SH-SY5Y (cell line): ENCODE data around the gene KMT2B.

ENCODE experiments used
- GATA2 ChIP-seq: IDR thresholded peaks from 2 replicates; pipeline ENCODE4 v1.6.1; 2011; ENCODE audit warnings: mild to moderate bottlenecking, low read depth, low read length
- GATA3 ChIP-seq: IDR thresholded peaks from 2 replicates; pipeline ENCODE4 v1.6.1; 2011; ENCODE audit warnings: low read depth, mild to moderate bottlenecking, low read length, moderate library complexity

DNA sequence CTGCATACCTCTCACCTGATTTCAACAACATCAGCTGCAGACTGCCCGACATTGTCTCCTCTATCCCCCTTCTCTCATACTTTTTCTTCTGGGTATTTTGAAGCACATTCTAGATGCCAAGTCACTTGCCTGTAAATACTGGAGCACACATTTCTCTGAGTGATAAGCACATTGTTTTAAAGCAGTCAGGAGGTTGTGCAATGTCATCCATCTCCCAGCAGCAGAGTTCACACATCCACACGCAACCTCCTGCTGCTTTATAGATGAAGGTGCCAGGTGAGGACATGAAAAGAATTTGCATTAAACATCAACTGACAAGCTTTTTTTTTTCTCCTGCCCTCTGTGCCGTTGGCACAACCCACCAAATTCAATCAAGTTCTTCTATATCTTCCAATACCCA, 46.0 kb upstream of the KMT2B start:
- no peak for TF ChIP-seq GATA3
- TF ChIP-seq GATA2, result no peak
